WTC11 (cell line): ENCODE results near the gene RNF224. TPM values are rescaled to one million over a fixed set of nuclear protein-coding genes. Genes with fewer than 3 reads are reported as not detected.

Source experiments
- ATAC-seq: fragments of 200-7000 bp; cut with Tn5 transposase; 2 replicates; pipeline ENCODE4 v1.10.0; 2021; ENCODE audit warnings: mild to moderate bottlenecking, moderate library complexity
- CTCF ChIA-PET: fragments of 300-600 bp; sonication (Branson Sonifier 250); formaldehyde crosslinking; loops from one replicate; lab custom pipeline; 2021; ENCODE audit warnings: antibody characterized with exemption; lab: Charles Lee
- POLR2A ChIA-PET: fragments of 350-600 bp; sonication (Branson Sonifier 250); formaldehyde crosslinking; loops from one replicate; lab custom pipeline; 2021; ENCODE audit warnings: antibody characterized with exemption; lab: Charles Lee
- DNase-seq: peaks from one replicate; pipeline ENCODE4 v3.0.0; 2021; ENCODE audit warnings: low spot score
- H3K27ac Mint-ChIP-seq: 2 replicates; pipeline ENCODE4 v1.8.0; 2021; ENCODE audit warnings: mixed read lengths
- H3K27me3 Mint-ChIP-seq: 2 replicates; pipeline ENCODE4 v1.8.0; 2021; ENCODE audit warnings: low read depth, mild to moderate bottlenecking, moderate library complexity, mixed read lengths
- H3K36me3 Mint-ChIP-seq: 2 replicates; pipeline ENCODE4 v1.8.0; 2021; ENCODE audit warnings: mixed read lengths
- H3K4me1 Mint-ChIP-seq: 2 replicates; pipeline ENCODE4 v1.8.0; 2022; ENCODE audit warnings: mixed read lengths
- H3K4me3 Mint-ChIP-seq: 2 replicates; pipeline ENCODE4 v1.8.0; 2021; ENCODE audit warnings: mild to moderate bottlenecking, moderate library complexity, mixed read lengths
- H3K9me3 Mint-ChIP-seq: 2 replicates; pipeline ENCODE4 v1.8.0; 2021; ENCODE audit warnings: mixed read lengths
- AFF4 ChIP-seq: sonication (generic); formaldehyde crosslinking; IDR thresholded peaks from 2 replicates; pipeline ENCODE4 v1.8.1; 2023; ENCODE audit warnings: mild to moderate bottlenecking, missing genetic modification reagents, borderline replicate concordance
- FOXJ3 ChIP-seq: sonication (generic); formaldehyde crosslinking; IDR thresholded peaks from 2 replicates; pipeline ENCODE4 v1.9.0; 2021; ENCODE audit warnings: missing genetic modification reagents, mild to moderate bottlenecking, borderline replicate concordance
- GRHL2 ChIP-seq: fragments of 250-450 bp; sonication (Bioruptor Pico); IDR thresholded peaks from 2 replicates; pipeline ENCODE4 v1.8.0; 2022; ENCODE audit warnings: mild to moderate bottlenecking, moderate library complexity; ENCODE audit not compliant: insufficient replicate concordance, severe bottlenecking
- KAT7 ChIP-seq: sonication (generic); formaldehyde crosslinking; IDR thresholded peaks from 2 replicates; pipeline ENCODE4 v1.8.1; 2023; ENCODE audit warnings: missing genetic modification reagents, mild to moderate bottlenecking, borderline replicate concordance
- MXD4 ChIP-seq: fragments of 250-450 bp; sonication (Bioruptor Pico); IDR thresholded peaks from 2 replicates; pipeline ENCODE4 v1.8.0; 2021; ENCODE audit warnings: mild to moderate bottlenecking, moderate library complexity, borderline replicate concordance
- NFATC4 ChIP-seq: fragments of 250-450 bp; sonication (Bioruptor Pico); IDR thresholded peaks from 2 replicates; pipeline ENCODE4 v1.9.0; 2021; ENCODE audit warnings: mild to moderate bottlenecking
- NFYB ChIP-seq: sonication (generic); formaldehyde crosslinking; conservative IDR thresholded peaks from 2 replicates; pipeline ENCODE4 v1.8.0; 2022; ENCODE audit warnings: low read depth, missing genetic modification reagents
- SOX15 ChIP-seq: fragments of 250-450 bp; sonication (Bioruptor Pico); IDR thresholded peaks from 2 replicates; pipeline ENCODE4 v1.9.0; 2021; ENCODE audit warnings: mild to moderate bottlenecking
- TP53 ChIP-seq: sonication (generic); formaldehyde crosslinking; IDR thresholded peaks from 2 replicates; pipeline ENCODE4 v1.8.1; 2023; ENCODE audit warnings: mild to moderate bottlenecking, missing genetic modification reagents
- ZBTB43 ChIP-seq: sonication (generic); formaldehyde crosslinking; IDR thresholded peaks from 2 replicates; pipeline ENCODE4 v1.8.1; 2023; ENCODE audit warnings: mild to moderate bottlenecking, missing genetic modification reagents
- ZNF512 ChIP-seq: sonication (generic); formaldehyde crosslinking; IDR thresholded peaks from 2 replicates; pipeline ENCODE4 v1.8.1; 2022; ENCODE audit warnings: missing genetic modification reagents, borderline replicate concordance
- ZSCAN18 ChIP-seq: fragments of 250-450 bp; sonication (Bioruptor Pico); IDR thresholded peaks from 2 replicates; pipeline ENCODE4 v2.1.2; 2022; ENCODE audit warnings: mild to moderate bottlenecking, moderate library complexity
- total RNA-seq: library from RNA; stranded (reverse); gene quantifications from 3 replicates; pipeline ENCODE4 v1.2.3, GENCODE V29; 2021
- TF ChIP-seq, protein P1 (sequence below): fragments of 250-450 bp; sonication (Bioruptor Pico); conservative IDR thresholded peaks from 2 replicates; pipeline ENCODE4 v1.9.0; 2021; ENCODE audit warnings: mild to moderate bottlenecking
- TF ChIP-seq, protein P2 (sequence below): fragments of 250-450 bp; sonication (Bioruptor Pico); IDR thresholded peaks from 2 replicates; pipeline ENCODE4 v1.9.0; 2021; ENCODE audit warnings: mild to moderate bottlenecking, borderline replicate concordance

Gene RNF224
- total RNA-seq, 1 experiment from 2014 or later = 0.59 TPM

- no peaks in the 10 kb centered on the region for H3K9me3 Mint-ChIP-seq
- DNase-seq (no peak), ATAC-seq (no peak)
- ChIA-PET POLR2A (interaction anchor here (0.7 kb wide), 1 partner anchor 46 kb away, joined by 3 read pairs; no protein-coding TSS in a partner anchor), CTCF (interaction anchor here (0.6 to 8.9 kb wide), 7 partner anchors 15 to 185 kb away, joined by 3 to 143 read pairs (median 11); partner anchors contain the start of genes SAPCD2 and TPRN)
- 0 out of 2 replicates have a peak, but pooled peaks cover 1% of the 10 kb centered on the region for H3K36me3 Mint-ChIP-seq
- H3K27me3 Mint-ChIP-seq = no peaks in the 10 kb centered on the region
- H3K4me3 Mint-ChIP-seq = peak overlapping the region; percentile 18; the same call in 1 of the 2 replicates
- no peak overlapping the region for H3K27ac Mint-ChIP-seq
- peaks cover 4% of the 10 kb centered on the region; the same call in 1 of the 2 replicates for H3K4me1 Mint-ChIP-seq
- TF ChIP-seq, protein P1, sequence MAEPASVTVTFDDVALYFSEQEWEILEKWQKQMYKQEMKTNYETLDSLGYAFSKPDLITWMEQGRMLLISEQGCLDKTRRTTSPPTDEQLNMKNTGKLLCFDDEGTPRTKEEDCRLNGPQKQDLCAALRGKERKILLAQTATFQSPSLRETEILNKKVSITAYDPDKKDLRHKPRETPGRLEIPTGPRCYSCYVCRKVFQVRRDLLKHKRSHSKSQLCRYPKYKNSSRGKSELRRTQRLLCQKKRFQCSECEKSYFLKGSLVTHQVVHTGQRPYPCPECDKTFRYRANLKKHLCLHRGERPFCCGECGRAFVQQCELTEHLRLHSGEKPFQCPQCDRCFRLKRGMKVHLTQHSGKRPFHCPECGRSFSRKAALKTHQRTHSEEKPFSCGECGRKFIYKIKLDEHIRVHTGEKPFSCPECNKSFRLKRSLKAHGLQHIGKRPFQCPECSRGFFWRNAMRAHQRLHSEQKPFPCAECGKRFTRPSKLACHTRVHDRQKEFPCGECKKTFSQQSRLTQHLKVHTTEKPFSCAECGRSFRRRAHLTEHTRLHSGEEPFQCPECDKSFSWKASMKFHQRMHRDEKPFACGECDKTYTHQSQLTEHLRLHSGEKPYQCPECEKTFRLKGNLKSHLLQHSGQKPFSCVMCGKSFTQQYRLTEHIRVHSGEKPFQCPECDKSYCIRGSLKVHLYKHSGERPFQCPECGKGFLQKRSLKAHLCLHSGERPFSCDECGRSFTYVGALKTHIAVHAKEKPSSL (CRISPR knock-in tag) = no peak
- no peak for TF ChIP-seq NFATC4 (CRISPR knock-in tag)
- TF ChIP-seq MXD4 (CRISPR knock-in tag) = no peak
- no peak for TF ChIP-seq AFF4 (CRISPR knock-in tag)
- TF ChIP-seq, protein P2, sequence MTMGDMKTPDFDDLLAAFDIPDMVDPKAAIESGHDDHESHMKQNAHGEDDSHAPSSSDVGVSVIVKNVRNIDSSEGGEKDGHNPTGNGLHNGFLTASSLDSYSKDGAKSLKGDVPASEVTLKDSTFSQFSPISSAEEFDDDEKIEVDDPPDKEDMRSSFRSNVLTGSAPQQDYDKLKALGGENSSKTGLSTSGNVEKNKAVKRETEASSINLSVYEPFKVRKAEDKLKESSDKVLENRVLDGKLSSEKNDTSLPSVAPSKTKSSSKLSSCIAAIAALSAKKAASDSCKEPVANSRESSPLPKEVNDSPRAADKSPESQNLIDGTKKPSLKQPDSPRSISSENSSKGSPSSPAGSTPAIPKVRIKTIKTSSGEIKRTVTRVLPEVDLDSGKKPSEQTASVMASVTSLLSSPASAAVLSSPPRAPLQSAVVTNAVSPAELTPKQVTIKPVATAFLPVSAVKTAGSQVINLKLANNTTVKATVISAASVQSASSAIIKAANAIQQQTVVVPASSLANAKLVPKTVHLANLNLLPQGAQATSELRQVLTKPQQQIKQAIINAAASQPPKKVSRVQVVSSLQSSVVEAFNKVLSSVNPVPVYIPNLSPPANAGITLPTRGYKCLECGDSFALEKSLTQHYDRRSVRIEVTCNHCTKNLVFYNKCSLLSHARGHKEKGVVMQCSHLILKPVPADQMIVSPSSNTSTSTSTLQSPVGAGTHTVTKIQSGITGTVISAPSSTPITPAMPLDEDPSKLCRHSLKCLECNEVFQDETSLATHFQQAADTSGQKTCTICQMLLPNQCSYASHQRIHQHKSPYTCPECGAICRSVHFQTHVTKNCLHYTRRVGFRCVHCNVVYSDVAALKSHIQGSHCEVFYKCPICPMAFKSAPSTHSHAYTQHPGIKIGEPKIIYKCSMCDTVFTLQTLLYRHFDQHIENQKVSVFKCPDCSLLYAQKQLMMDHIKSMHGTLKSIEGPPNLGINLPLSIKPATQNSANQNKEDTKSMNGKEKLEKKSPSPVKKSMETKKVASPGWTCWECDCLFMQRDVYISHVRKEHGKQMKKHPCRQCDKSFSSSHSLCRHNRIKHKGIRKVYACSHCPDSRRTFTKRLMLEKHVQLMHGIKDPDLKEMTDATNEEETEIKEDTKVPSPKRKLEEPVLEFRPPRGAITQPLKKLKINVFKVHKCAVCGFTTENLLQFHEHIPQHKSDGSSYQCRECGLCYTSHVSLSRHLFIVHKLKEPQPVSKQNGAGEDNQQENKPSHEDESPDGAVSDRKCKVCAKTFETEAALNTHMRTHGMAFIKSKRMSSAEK (CRISPR knock-in tag) = no peak
- no peak for TF ChIP-seq NFYB (CRISPR knock-in tag)
- no peak for TF ChIP-seq GRHL2 (CRISPR knock-in tag)
Measured at GRCh38 chr9:137220317-137221094, 6.8 kb upstream of the RNF224 start.

- ChIA-PET CTCF (interaction anchor here (0.6 to 8.9 kb wide), 8 partner anchors 15 to 186 kb away, joined by 3 to 143 read pairs (median 9); partner anchors contain the start of genes SAPCD2 and TPRN), POLR2A (no interaction called here)
- no peaks in the 10 kb centered on the region for H3K27me3 Mint-ChIP-seq
- peaks cover 4% of the 10 kb centered on the region; the same call in 1 of the 2 replicates for H3K4me1 Mint-ChIP-seq
- ATAC-seq (no peak), DNase-seq (no peak)
- H3K36me3 Mint-ChIP-seq = no peaks in the 10 kb centered on the region
- no peak overlapping the region for H3K27ac Mint-ChIP-seq
- no peaks in the 10 kb centered on the region for H3K9me3 Mint-ChIP-seq
- H3K4me3 Mint-ChIP-seq = peak overlapping the region; percentile 18; the same call in 1 of the 2 replicates
- no peak for TF ChIP-seq KAT7 (CRISPR knock-in tag)
- no peak for TF ChIP-seq TP53 (CRISPR knock-in tag)
- no peak for TF ChIP-seq ZSCAN18
- TF ChIP-seq, protein P1 (CRISPR knock-in tag) = no peak
- TF ChIP-seq ZBTB43 = no peak
- no peak for TF ChIP-seq FOXJ3
- TF ChIP-seq ZNF512 (CRISPR knock-in tag) = no peak
- TF ChIP-seq NFATC4 (CRISPR knock-in tag) = no peak
- TF ChIP-seq SOX15 (CRISPR knock-in tag) = no peak
Measured at GRCh38 chr9:137221095-137221505, 6.2 kb upstream of the RNF224 start.
